H1 (cell line): ENCODE results near the gene SLC27A5. TPM values are rescaled to one million over a fixed set of nuclear protein-coding genes. Genes with fewer than 3 reads are reported as not detected.

Experiments
- ATF3 ChIP-seq: IDR thresholded peaks from 2 replicates; pipeline ENCODE4 v1.6.1; 2011; ENCODE audit warnings: low read depth, mild to moderate bottlenecking, low read length; ENCODE audit not compliant: insufficient read depth
- BCL11A ChIP-seq, 2 experiments: IDR thresholded peaks; one replicate each; pipeline ENCODE4 v1.6.1; 2011; ENCODE audit warnings: low read depth in 2 of 2, low read length in 2 of 2, mild to moderate bottlenecking in 2 of 2
- KDM4A ChIP-seq: IDR thresholded peaks from one replicate; pipeline ENCODE4 v1.7.1; 2012; ENCODE audit warnings: low read depth, mild to moderate bottlenecking, moderate library complexity, low read length, inconsistent platforms; ENCODE audit not compliant: severe bottlenecking
- POLR2AphosphoS5 ChIP-seq: IDR thresholded peaks from 2 replicates; pipeline ENCODE4 v1.6.1; 2011; ENCODE audit warnings: low read depth, low read length
- RXRA ChIP-seq: IDR thresholded peaks from 2 replicates; pipeline ENCODE4 v1.6.1; 2011; ENCODE audit warnings: low read depth, mild to moderate bottlenecking, low read length, moderate library complexity; ENCODE audit not compliant: insufficient read depth
- YY1 ChIP-seq: IDR thresholded peaks from 2 replicates; pipeline ENCODE4 v1.6.1; 2011; ENCODE audit warnings: low read depth, mild to moderate bottlenecking, low read length
- polyA plus RNA-seq, 7 experiments: library from polyadenylated mRNA; depleted of rRNA in 3 of 7; stranded (reverse) in 5 of 7; unstranded in 2 of 7; fragments of >200 nt in 5 of 7; fragments of 200-250 nt in 2 of 7; gene quantifications; 1 replicate in 5 of 7; 2 replicates in 1 of 7; 4 replicates in 1 of 7; pipeline versions ENCODE4 v1.2.1 to v1.2.3, GENCODE V29; 2011 to 2013; ENCODE audit warnings: missing spikeins in 2 of 7, mixed read lengths in 2 of 7
- total RNA-seq: library from RNA; stranded (reverse); fragmentation: NEBNext Ultra II Directional; extraction: Animal tissue kit (Norgen Biotek cat#: 25700); gene quantifications from 2 replicates; pipeline ENCODE4 v1.2.1, GENCODE V29; 2021

The SLC27A5 gene
- total and polyA plus RNA-seq, 2 of the 8 experiments (the other 6 are each of a cell fraction or from before 2014, with no cell fraction given) = 25.1 to 80.5 TPM

DNA sequence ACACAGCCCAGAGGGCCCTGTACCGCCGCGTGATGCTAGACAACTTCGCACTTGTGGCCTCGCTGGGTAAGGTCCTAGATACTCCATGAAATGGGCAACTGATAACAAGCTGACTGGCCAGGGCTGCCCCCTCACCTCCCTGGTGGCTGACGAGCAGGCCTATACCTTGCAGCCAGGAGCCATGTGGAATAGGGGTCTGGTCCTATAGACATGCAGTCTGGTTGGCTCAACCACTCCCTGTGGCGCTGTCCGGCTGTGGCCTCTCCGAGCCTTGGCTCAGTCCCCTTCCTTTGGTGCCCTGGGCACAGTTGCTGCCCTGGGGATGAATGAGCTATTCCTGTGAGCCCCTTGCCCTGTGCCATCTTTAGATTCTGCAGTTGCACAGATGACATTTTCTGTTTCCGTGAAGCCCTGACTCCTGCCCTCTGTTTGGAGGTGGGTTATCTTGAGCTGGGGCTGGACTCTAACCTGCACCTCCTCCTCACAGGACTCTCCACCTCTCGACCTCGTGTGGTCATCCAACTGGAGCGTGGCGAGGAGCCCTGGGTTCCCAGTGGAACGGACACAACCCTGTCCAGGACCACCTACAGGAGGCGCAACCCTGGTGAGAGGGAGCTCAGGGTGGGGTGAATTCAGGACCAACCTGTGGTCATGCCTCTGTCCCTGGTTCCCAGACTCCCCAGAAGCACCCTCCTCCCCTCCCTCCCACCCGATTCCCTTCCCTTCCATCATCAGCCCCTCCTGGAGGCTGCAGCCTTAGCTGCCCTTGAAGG lies 42.4 kb downstream of the SLC27A5 start (continued):
- TF ChIP-seq RXRA = no peak
- no peak for TF ChIP-seq BCL11A (IDR thresholded peaks at IDR 0.05; ENCODE audit: low read depth in 2 of 2, low read length in 2 of 2)
- TF ChIP-seq ATF3 = no peak
- no peak for TF ChIP-seq POLR2AphosphoS5
- no peak for TF ChIP-seq YY1
- no peak for TF ChIP-seq KDM4A
- TF ChIP-seq, all 59 proteins: peak for 0
